ENCODE data around the gene INSC.

The INSC gene

GRCh38 chr11:15099267-15099666 is 15.5 kb upstream of the INSC start:
- TF ChIP-seq WT1 (tag by site-specific recombination; IDR thresholded peaks at IDR 0.05) = no peak
- no peak for TF ChIP-seq ZNF624 (tag by site-specific recombination; IDR thresholded peaks at IDR 0.05)
- no peak for TF ChIP-seq ZNF324 (tag by site-specific recombination; IDR thresholded peaks at IDR 0.05)
- TF ChIP-seq ZNF274 (IDR thresholded peaks at IDR 0.05; ENCODE audit: low read length) = no peak
- no peak for TF ChIP-seq ZNF274 (tag by site-specific recombination; IDR thresholded peaks at IDR 0.05; ENCODE audit: borderline replicate concordance)
- TF ChIP-seq ZNF510 (tag by site-specific recombination; IDR thresholded peaks at IDR 0.05; ENCODE audit: insufficient replicate concordance) = no peak
- H3K4me1 ChIP-seq (ENCODE audit: control insufficient read depth, insufficient read depth, low read length) = no peaks in the 10 kb centered on the region
- H3K4me3 ChIP-seq (ENCODE audit: low read depth, low read length) = no peak overlapping the region
- POLR2A ChIA-PET = no interaction called here
- H3K9me3 ChIP-seq (ENCODE audit: control insufficient read depth, insufficient read depth, low read depth, low read length) = no peaks in the 10 kb centered on the region
- no peak overlapping the region for H3K27ac ChIP-seq (ENCODE audit: extremely low read depth, low read depth, low read length)
- CTCF ChIA-PET = interaction anchor here (0.6 to 4.7 kb wide), 15 partner anchors 8 to 191 kb away, joined by 3 to 46 read pairs (median 5); no protein-coding TSS in a partner anchor
- no peaks in the 10 kb centered on the region for H3K36me3 ChIP-seq (ENCODE audit: control insufficient read depth in 2 of 2, insufficient read depth in 1 of 2, low read length in 2 of 2)

GRCh38 chr11:15101072-15101709 is 13.5 kb upstream of the INSC start:
- ChIA-PET CTCF (interaction anchor here (0.5 to 4.7 kb wide), 34 partner anchors 10 to 1054 kb away, joined by 3 to 46 read pairs (median 4); no protein-coding TSS in a partner anchor), POLR2A (interaction anchor here (1.0 kb wide), 1 partner anchor 107 kb away, joined by 3 read pairs; no protein-coding TSS in a partner anchor)
- no peak overlapping the region for H3K27ac ChIP-seq (ENCODE audit: extremely low read depth, low read depth, low read length)
- TF ChIP-seq ZNF311 (tag by site-specific recombination; IDR thresholded peaks at IDR 0.05; ENCODE audit: borderline replicate concordance) (no peak), ZNF521 (tag by site-specific recombination; IDR thresholded peaks at IDR 0.05) (no peak), ZNF792 (tag by site-specific recombination; IDR thresholded peaks at IDR 0.05) (no peak), ZNF513 (tag by site-specific recombination; IDR thresholded peaks at IDR 0.05) (no peak), PRDM1 (tag by site-specific recombination; IDR thresholded peaks at IDR 0.05) (no peak), MYNN (tag by site-specific recombination; IDR thresholded peaks at IDR 0.05; ENCODE audit: borderline replicate concordance) (peak; percentile 77), ZNF555 (tag by site-specific recombination; conservative IDR thresholded peaks at IDR 0.05) (no peak), ZSCAN5A (tag by site-specific recombination; IDR thresholded peaks at IDR 0.05) (no peak), ZNF211 (tag by site-specific recombination; IDR thresholded peaks at IDR 0.05; ENCODE audit: low read depth) (no peak), ZNF48 (tag by site-specific recombination; IDR thresholded peaks at IDR 0.05) (no peak), KLF8 (tag by site-specific recombination; IDR thresholded peaks at IDR 0.05) (no peak), CTCF (tag by site-specific recombination; IDR thresholded peaks at IDR 0.05) (peak; percentile 27; the same call in 1 of the 2 replicates), ZNF548 (tag by site-specific recombination; IDR thresholded peaks at IDR 0.05) (no peak), ZNF664 (tag by site-specific recombination; IDR thresholded peaks at IDR 0.05) (no peak), ZNF558 (tag by site-specific recombination; IDR thresholded peaks at IDR 0.05) (no peak), GLI4 (tag by site-specific recombination; IDR thresholded peaks at IDR 0.05) (no peak), EGR2 (tag by site-specific recombination; IDR thresholded peaks at IDR 0.05; ENCODE audit: low read depth) (no peak), ZNF621 (tag by site-specific recombination; IDR thresholded peaks at IDR 0.05) (no peak), ZEB2 (tag by site-specific recombination; IDR thresholded peaks at IDR 0.05) (no peak), ZNF654 (tag by site-specific recombination; IDR thresholded peaks at IDR 0.05; ENCODE audit: low read depth) (peak; percentile 53)
- no peaks in the 10 kb centered on the region for H3K36me3 ChIP-seq (ENCODE audit: control insufficient read depth in 2 of 2, insufficient read depth in 1 of 2, low read length in 2 of 2)
- H3K4me1 ChIP-seq (ENCODE audit: control insufficient read depth, insufficient read depth, low read length) = no peaks in the 10 kb centered on the region
- no peak overlapping the region for H3K4me3 ChIP-seq (ENCODE audit: low read depth, low read length)
- no peaks in the 10 kb centered on the region for H3K9me3 ChIP-seq (ENCODE audit: control insufficient read depth, insufficient read depth, low read depth, low read length)

Data from HEK293 (cell line).